DMS53 treated with DMSO at 0.1 percent for 48 hours (cell line): Measurements from ENCODE around the gene PDE2A.

Experiments
- DNase-seq: peaks from one replicate; lab custom pipeline; 2025; ENCODE audit not compliant: unreplicated experiment; lab: John Stamatoyannopoulos, UW

PDE2A gene

DNA sequence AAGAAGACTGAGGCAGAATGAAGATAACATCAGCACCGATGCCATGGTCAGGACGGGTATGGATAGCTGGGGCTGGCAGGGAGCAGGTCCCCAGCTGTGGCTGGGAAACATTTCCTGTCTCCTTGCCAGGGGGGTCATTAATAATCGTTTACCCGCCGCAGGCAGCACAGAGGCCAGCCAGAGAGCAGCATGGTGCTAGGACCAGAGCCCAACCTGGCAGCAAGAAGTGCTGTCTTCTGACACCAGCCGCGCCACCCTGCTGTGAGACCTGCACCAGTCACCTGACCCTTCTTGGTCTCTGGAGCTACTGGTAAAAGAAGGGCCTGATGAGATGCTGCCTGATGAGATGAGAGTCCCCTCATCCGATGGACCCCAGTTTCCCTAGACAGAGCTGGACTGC lies 36.3 kb downstream of the PDE2A start:
- no peak for DNase-seq

DNA sequence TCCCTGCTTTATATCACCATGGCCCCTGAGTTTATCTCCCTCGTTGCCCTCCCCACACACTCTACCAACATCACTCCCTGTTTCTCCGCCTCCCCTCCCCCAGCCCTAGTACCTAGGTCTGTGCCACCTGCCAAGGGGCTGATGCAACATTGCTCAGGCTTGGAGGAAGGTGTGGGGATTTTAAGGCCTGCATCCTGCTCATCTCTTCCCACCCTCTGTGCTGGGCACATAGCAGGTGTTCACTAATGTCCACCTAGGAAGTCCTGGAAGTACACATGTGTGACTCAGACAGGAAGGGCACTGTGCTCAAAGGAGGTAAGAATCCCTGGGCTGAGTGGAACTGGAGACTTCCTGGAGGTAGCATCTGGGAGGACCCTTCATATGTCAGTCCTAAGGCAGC lies 37.0 kb downstream of the PDE2A start:
- peak; percentile 89 for DNase-seq

DNA sequence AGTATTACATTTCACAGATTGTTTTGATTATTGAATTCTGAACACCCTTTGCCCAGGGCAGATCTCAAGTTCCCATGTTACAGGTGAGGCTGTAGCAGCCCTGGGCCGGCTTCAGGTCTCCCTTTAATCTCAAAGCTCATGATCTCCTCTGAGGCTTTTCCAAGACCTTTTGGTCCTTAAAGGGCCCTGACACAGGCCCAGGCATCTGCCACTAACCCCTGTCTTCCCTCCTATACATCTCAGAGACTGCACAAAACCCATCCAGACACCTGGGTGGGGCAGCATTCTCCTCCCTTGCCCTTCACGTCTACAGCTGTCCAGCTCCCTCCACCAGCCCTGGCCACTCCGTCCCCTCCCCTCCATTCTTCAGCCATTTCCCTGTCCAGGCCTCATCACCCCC lies 37.8 kb downstream of the PDE2A start:
- DNase-seq = no peak

DNA sequence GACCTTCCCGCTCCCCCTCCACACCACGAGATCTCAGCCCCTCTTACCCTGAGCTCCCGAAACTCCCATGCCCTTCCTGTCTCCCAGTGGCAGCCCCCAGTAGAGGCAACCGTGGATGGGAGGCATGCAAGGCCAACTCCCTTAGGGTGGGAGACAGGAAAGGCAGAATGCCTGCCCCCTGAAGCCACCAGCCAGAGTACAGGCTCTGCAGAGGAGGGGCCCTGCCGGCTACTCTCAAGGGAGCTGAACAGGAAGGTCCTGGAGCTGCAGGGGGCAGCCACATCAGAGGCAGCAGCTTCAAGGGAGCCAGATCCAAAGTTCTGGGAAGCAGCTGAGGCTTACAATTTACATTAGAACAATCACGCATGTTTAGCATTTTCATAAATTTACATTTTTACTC lies 38.3 kb downstream of the PDE2A start:
- no peak for DNase-seq

DNA sequence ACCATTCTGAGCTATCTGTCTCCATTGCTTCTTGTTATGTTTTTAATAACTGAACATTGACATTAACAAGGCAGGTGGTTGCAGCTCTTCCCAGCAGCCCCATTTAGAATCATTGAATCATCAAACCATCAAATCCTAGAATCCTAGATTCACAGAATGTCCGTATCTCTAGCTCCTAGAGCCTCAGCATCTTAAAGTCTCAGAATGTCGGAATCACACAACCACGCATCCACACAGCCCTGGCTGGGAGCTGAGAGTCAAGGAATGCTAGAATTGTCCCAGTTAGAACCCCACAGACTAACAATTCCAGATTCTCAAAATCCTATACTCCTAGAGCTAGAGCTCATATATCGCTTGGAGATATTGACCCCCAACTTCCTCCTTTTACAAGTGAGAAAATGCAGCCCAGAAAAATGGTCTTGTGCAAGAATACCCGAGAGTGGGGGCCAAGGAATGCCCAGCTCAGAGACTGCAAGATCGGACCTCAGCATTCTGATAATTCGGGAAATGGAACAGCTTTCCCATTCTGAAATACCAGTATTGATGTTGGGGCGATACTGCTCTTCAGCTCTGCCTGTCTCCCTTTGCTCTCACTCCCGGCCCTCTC lies 38.8 kb downstream of the PDE2A start:
- DNase-seq = no peak

DNA sequence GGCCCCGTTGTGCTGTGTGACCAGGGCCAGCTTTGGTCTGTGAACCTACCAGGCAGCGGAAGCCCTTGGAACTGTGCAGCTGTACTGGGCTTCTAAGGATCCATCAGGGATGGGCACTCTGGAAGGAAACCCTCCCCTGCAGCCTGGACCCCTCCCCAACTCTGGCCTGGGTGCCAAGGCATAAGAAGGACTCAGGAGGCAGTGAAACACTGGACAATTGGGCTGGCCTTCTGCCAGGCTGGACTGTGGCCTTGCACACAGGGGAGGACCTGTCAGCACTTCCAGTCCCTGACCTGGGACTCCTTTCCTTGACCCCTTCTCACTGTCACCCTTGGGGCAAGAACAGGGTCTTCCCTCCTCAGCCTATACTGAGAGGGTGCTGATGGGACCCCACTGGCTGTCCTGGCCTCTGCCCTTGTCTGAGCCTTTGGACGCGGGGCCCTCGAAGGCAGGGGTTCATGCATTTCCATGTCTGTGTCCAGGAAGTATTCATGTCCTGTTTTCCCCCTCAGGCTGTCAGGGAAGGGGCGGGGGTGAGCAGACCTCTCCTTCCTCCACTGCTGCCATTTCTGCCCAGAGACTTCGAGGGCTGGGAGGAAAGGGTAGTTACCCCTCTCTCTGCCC lies 39.6 kb downstream of the PDE2A start:
- no peak for DNase-seq

DNA sequence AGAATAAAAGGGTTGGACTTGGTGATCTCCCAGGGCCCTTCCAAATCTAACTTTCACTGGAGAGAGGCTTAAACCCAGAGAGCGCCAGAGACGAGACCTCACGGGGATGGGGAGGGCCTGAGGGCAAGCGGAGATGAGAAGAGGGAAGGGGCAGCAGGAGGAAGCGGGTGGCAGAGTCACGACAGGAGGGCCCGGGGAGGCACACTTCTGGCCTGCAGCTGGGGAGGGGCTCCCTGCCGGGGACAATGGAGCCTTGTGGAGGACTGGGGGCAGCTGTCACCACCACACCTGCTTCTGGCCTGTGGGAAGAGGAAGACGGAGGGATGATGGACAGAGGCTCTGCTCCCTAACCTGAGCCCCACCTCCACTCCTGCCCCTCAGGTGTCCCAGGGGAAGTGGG lies 40.2 kb downstream of the PDE2A start:
- DNase-seq = no peak

DNA sequence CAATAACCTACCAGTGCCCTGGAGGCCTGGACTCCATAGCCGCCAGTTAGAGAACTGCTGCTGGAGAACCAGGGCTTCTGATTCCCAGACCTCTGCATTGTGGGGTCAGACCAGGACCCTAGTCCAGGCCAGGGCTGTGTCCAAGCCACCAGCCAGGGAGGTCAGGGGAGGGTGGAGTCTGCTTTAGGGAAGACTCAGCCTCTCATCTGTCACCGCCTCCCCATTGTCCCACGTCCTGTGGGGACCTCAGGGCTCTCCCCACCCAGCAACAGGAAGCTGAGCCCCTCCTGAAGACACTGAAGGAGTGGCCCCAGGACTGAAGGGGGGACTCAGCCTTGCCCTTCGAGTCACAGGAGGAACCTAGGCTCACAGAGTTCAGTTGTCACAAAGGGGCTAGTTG lies 41.2 kb downstream of the PDE2A start:
- DNase-seq = no peak

DNA sequence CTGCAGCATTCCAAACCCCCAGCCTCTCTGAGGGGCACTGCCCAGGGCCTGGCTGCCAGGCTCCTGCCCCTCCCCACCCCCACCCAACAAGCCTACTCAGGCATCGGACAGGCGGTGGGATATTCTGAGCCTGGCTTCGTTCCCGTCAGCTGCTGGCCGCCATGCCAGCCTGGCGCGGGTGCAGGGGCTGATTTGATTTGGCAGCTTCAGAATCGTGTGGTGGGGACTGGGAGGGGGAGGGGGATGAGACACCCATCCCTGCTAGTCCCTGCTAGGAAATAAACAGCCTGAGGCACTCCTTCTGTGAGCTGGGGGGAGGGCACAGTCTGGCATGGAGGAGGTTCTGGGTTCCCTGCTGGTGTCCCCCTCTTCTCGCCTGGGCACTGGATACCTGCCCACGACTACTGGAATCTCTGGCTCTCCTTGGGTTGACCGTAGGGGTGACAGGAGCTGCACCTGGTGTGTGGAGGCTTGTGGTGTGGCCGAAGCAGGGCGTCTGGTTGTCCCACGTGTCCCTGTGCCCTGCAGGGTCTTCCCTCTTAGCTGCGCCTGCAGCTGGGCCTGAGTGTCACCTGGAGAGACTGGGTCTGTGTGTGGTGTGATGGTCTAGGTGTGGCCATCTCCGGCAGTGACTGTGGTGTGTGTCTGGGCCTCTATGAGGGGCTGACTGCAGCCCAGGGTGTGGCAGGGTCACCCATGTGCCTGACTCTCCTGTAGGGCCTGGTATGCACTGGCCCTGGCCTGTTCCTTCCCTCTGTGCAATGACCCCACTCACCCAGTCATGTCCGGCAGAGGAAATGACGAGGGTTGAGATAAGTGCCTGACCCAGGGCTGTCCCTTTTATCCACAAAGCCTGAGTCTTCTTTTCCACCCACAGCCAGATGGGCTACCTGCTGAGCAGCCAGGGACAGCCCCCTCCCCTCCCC lies 42.2 kb downstream of the PDE2A start:
- DNase-seq = no peak

DNA sequence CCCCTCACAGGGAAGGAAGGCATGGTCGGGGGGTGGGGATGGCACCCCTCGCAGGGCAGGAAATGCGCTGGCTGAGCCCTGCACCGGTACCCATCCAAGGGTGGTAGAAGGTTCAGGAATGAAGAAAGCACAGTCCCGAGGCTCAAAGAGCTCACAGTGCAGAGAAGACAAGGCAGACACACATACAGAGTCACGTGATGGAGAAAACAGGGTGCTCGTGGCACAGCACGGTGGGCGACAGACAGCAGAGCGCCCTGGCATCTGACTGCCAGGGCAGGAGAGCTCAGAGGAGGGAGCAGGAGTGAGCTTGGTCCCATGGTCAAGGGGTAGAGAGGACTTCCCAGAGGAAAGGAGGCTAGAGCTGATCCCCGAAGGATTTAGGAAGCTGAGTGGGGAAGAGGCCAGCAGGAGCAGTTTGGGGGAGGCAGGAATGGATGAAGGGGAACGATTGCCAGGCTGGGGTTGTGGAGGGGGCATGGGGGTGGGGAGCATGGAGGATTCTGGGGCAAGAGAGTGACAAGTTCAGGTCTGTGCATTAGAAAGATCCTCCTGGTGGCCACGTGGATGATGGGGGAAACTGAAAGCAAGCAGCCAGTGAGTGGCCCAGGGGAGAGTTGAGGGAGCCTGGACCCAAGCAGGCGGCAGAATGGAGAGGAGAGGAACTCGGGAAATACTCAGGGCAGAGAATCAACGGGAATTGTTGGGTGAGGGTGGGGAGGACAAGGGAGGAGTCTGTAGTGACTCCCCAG lies 43.9 kb downstream of the PDE2A start:
- DNase-seq = no peak

DNA sequence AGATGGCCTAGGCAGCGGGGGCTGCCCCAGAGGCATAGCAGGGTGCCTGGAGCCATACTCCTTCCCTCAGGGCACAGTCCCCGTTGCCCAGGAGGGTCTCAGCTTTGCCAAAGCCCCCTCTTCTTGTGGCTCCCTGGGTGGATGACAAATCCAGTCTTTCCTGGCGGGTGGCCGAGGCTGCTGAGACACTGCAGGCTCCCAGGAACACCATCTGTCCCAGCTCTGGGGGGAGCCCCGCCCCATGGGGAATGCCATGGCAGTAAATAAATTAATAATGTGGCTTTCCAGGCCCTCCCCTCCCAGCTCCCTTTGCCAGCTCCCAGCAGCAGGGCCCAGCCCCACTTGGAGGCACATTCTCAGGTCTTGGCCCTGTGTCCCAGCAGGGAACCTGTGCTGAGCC lies 45.0 kb downstream of the PDE2A start:
- DNase-seq = no peak

DNA sequence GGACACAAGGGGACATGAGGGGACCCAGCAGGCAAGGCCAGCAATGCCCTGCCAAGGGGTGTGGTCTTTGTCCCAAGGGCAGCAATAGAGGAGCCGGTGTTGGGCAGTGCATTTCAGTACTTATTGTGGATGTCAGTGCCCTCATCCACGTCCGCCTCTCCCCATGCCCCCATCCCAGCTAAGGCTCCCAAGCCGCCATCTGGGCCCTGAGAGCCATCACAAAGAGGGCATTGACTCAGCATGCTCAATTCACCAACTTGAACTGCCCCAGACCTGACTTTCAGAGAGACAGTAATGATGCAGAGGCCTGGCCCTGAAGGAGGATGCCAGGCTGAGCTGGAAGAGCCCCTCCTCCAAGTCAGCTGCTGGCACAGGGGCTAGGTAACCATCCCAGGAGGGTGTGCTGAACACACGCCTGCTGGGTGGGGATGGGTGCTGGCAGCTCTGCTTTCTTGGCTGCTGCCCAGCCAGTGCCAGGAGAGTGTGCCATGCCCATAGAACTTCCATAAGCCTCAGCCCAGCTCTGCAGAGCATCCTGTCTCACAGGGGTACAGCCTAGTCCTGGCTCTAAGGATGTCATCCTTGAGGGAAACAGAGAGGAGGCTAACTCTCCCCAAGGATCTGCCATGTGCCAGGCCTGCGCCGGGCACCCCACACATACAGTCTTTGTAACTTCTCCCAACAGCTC lies 46.5 kb downstream of the PDE2A start:
- DNase-seq = no peak

DNA sequence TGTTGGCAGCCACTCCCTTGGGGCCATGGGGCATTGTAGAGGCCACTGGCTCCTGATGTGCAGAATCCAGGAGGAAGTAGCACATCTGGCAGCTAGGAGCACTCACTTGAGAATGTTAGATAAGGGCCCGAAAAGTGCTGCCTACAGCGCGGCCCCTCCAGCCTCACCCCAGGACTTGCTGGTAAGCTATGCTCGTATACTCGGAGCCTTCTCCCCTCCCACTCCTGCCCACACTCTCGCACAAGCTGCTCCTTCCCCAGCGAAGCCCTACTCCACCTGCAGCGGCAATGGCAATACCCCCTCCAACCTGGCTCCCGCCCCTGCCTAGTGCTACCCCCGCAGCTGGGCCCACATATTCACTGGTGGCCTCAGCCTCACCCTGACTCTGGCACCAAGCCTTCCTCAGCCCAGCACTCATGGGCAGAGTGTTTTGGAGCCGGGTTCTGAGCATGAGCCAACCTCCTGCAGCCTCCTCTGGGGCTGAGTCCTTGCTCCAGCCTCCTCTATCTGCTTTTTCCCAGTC lies 47.7 kb downstream of the PDE2A start:
- no peak for DNase-seq

DNA sequence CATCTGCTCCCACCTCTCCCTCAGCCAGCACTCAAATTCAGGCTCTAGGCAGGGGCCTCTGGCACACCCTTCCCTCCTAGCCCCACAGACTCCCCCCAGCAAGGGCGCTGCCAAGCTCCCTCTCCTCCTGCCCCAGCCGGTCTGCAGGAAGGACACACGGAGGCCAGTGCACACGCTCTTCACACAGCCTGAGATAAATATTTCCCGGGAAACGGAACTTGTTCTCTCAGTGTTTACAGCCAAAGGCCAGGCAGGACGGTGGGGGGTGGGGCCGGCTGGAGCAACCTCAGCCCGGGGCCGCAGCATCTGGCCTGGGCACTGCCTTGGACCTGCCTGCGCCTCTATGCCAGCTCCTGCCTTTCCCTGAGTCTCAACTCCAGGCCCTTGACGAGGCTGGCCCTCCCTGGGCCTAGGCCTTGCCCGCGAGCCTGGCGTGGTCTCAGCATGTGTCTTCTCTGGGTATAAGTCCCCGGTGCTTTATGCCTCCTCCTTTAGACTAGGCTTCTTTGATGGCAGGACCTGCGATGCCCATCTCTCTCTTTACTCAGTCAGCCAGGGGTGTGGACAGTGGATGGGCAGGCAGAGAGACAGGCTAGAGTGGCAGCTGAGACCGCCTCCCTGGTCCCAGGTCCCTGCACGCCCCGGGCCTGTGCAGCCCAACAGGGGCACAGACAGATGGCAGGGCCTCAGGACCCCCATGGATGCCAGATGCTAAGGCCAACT lies 48.4 kb downstream of the PDE2A start:
- no peak for DNase-seq

DNA sequence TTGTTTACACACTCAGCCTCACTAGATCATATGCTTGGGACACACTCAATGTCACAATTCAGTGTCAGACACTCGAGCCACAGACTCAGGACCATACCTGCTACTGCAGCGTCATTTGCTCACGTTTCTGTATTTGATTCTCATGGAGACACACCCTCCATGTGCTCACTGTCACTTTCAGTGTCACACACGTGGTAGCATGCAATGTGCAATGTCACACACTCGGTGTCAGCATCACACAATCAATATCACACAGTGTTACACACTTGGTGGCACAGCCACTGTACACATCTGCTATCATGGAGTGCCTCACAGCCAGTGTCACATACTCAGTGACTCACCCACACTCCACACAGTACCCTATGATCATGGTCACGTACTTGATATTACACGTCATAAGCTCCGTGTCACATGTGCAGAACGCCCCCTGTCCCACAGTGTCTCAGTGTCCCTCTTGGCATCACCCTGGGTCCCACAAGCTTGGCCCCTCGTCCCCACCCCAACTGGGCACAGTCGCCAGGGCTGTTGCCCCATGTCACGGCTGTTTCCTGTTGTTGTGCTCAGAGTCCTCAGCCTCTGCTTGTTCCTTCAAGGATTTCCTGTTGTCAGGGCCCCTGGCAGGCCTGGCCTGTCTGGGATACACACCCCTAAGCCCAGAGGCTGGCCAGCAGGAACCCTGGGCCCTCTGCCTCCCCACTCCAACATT lies 49.6 kb downstream of the PDE2A start:
- no peak for DNase-seq

DNA sequence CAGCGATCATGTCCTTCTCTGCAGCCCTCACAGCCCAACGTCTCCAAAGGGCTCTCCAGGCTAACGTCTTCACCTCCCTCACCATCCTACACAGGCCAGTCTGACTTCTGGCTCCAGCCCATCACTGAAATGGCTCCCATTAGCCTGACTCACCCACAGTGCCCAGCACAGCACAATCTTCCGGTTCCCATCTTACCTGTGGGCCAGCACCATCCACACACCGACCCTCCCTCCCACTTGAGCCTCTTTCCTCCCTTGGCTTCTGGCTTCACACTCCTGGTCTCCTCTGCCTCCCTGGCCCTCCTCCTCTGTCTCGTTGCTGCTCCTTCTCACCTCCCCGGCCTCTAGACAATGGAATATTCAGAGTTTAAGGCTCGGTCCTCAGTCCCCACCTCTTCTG lies 51.2 kb downstream of the PDE2A start:
- DNase-seq = no peak

DNA sequence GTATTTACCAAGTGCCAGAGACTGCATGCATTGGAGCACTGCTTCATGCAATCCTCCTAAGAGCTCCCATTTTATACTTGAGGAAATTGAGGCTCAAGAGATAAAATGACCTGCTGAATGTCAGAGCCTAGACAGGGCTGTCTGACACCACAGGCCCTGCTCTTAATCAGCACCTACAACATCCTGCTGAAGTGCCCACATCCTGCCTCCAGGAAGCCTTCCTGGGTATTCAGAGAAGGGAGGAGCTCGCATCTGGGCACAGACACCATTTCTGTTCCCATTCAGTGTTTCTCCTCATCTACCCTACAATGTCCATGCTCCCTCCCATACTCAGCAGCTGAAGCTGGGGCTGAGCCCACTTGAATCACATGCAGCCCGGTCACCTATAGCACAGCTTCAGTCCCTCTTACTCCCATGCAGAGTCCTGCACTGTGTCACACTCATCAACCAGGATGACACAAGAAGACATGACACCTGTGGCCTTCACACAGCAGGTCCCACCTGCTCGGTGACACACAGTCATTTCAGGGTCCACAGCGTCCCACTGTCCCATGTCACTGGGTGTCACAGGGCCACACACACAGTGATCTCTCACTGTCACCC lies 53.1 kb downstream of the PDE2A start:
- DNase-seq = no peak

DNA sequence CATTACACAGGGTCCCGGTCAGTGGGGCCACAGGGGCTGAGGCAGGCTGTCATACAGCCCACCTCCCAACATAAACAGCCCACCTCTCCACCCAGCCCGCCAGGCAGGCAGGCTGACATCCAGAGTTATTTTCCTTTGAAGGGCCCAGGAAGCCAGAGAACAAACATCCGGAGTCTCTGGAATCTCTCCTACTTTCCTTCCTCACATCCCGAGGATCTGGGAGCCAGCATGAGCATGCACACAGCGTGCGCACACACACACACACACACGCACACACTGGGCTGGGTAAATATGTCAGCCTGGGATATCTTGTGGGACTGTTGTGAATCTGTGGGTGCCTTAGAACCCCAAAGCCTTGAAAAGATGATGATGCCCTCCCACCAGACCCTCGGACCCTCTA lies 55.4 kb downstream of the PDE2A start:
- DNase-seq = no peak
